H9 (cell line): ENCODE measurements around the gene ACKR1. TPM values are rescaled to one million over a fixed set of nuclear protein-coding genes. Genes with fewer than 3 reads are reported as not detected.
A peak's percentile ranks its signal among the peaks of the same experiment; 100 is the strongest.

Source experiments
- DNase-seq: peaks from one replicate; pipeline ENCODE4 v3.0.0-alpha.2; 2017
- H2AFZ ChIP-seq: one replicate; pipeline ENCODE4 v1.6.1; 2013; ENCODE audit warnings: mild to moderate bottlenecking, low read length, control low read depth, moderate library complexity
- H2AK5ac ChIP-seq: 2 replicates; pipeline ENCODE4 v1.6.1; 2013; ENCODE audit warnings: low read length, control low read depth, mixed read lengths; ENCODE audit not compliant: insufficient read length
- H2BK120ac ChIP-seq: one replicate; pipeline ENCODE4 v1.6.1; 2013; ENCODE audit warnings: low read depth, mild to moderate bottlenecking, low read length, control low read depth, inconsistent platforms; ENCODE audit not compliant: poor library complexity, severe bottlenecking
- H2BK12ac ChIP-seq: 2 replicates; pipeline ENCODE4 v1.6.1; 2013; ENCODE audit warnings: low read length, control low read depth, mixed read lengths, low read depth; ENCODE audit not compliant: insufficient read length
- H2BK15ac ChIP-seq: 2 replicates; pipeline ENCODE4 v1.6.1; 2013; ENCODE audit warnings: low read depth, low read length, control low read depth
- H2BK20ac ChIP-seq: one replicate; pipeline ENCODE4 v1.6.1; 2013; ENCODE audit warnings: low read depth, mild to moderate bottlenecking, low read length, control low read depth, inconsistent platforms; ENCODE audit not compliant: poor library complexity, severe bottlenecking
- H2BK5ac ChIP-seq: 2 replicates; pipeline ENCODE4 v1.6.1; 2013; ENCODE audit warnings: low read length, control low read depth, mixed read lengths; ENCODE audit not compliant: insufficient read length
- H3K14ac ChIP-seq: 2 replicates; pipeline ENCODE4 v1.6.1; 2013; ENCODE audit warnings: low read length, control low read depth; ENCODE audit not compliant: insufficient read depth
- H3K18ac ChIP-seq: 2 replicates; pipeline ENCODE4 v1.6.1; 2013; ENCODE audit warnings: low read depth, mild to moderate bottlenecking, mixed read lengths, low read length, control low read depth; ENCODE audit not compliant: insufficient read length
- H3K23ac ChIP-seq: 2 replicates; pipeline ENCODE4 v1.6.1; 2013; ENCODE audit warnings: low read length, control low read depth, mixed read lengths, low read depth; ENCODE audit not compliant: insufficient read length
- H3K23me2 ChIP-seq: 2 replicates; pipeline ENCODE4 v1.6.1; 2013; ENCODE audit warnings: low read depth, mild to moderate bottlenecking, mixed read lengths, low read length, control low read depth; ENCODE audit not compliant: insufficient read length, poor library complexity, severe bottlenecking
- H3K27ac ChIP-seq: 2 replicates; pipeline ENCODE4 v1.5.1; 2013; ENCODE audit warnings: low read length, control low read depth, mixed read lengths, low read depth; ENCODE audit not compliant: insufficient read length
- H3K27me3 ChIP-seq: 2 replicates; pipeline ENCODE4 v1.6.1; 2013; ENCODE audit warnings: low read length, control low read depth, inconsistent platforms; ENCODE audit not compliant: insufficient read depth
- H3K4ac ChIP-seq: 2 replicates; pipeline ENCODE4 v1.6.1; 2013; ENCODE audit warnings: low read depth, mild to moderate bottlenecking, control low read depth, inconsistent platforms, low read length, moderate library complexity
- H3K4me1 ChIP-seq: 2 replicates; pipeline ENCODE4 v1.6.1; 2013; ENCODE audit warnings: low read length, control low read depth, inconsistent platforms; ENCODE audit not compliant: insufficient read depth
- H3K4me2 ChIP-seq: 2 replicates; pipeline ENCODE4 v1.6.1; 2013; ENCODE audit warnings: low read length, control low read depth, mixed read lengths; ENCODE audit not compliant: insufficient read length, insufficient read depth
- H3K56ac ChIP-seq: 2 replicates; pipeline ENCODE4 v1.6.1; 2013; ENCODE audit warnings: low read depth, mild to moderate bottlenecking, mixed read lengths, low read length, control low read depth; ENCODE audit not compliant: insufficient read length
- H3K79me1 ChIP-seq: 2 replicates; pipeline ENCODE4 v1.6.1; 2013; ENCODE audit warnings: low read depth, mild to moderate bottlenecking, moderate library complexity, low read length, control low read depth, inconsistent platforms; ENCODE audit not compliant: insufficient read depth, poor library complexity, severe bottlenecking
- H3K79me2 ChIP-seq: 2 replicates; pipeline ENCODE4 v1.6.1; 2013; ENCODE audit warnings: low read length, control low read depth, inconsistent platforms; ENCODE audit not compliant: insufficient read depth
- H3K9ac ChIP-seq: 2 replicates; pipeline ENCODE4 v1.6.1; 2013; ENCODE audit warnings: low read length, control low read depth, mixed read lengths; ENCODE audit not compliant: insufficient read length; ENCODE audit errors: extremely low read depth
- H3K9me3 ChIP-seq: one replicate; pipeline ENCODE4 v1.6.1; 2013; ENCODE audit warnings: low read depth, low read length, inconsistent platforms; ENCODE audit not compliant: control insufficient read depth
- H3T11ph ChIP-seq: one replicate; pipeline ENCODE4 v1.6.1; 2013; ENCODE audit warnings: mild to moderate bottlenecking, low read length, control low read depth, inconsistent platforms
- H4K20me1 ChIP-seq: one replicate; pipeline ENCODE4 v1.6.1; 2013; ENCODE audit not compliant: control insufficient read depth, insufficient read length, insufficient read depth
- H4K5ac ChIP-seq: 2 replicates; pipeline ENCODE4 v1.6.1; 2013; ENCODE audit warnings: low read depth, mild to moderate bottlenecking, mixed read lengths, low read length, control low read depth; ENCODE audit not compliant: insufficient read length
- H4K8ac ChIP-seq: replicated peaks from 2 replicates; pipeline ENCODE4 v1.6.1; 2013; ENCODE audit warnings: low read length, control low read depth, mixed read lengths, low read depth; ENCODE audit not compliant: insufficient read length
- H4K91ac ChIP-seq: 2 replicates; pipeline ENCODE4 v1.6.1; 2013; ENCODE audit warnings: low read depth, mild to moderate bottlenecking, moderate library complexity, mixed read lengths, low read length, control low read depth; ENCODE audit not compliant: insufficient read length
- H3K27ac Mint-ChIP-seq, 3 experiments: 2 replicates in 2 of 3; 3 replicates in 1 of 3; pipeline ENCODE4 v1.8.0; 2020 to 2021; ENCODE audit warnings: mixed read lengths in 3 of 3, mild to moderate bottlenecking in 1 of 3, moderate library complexity in 1 of 3
- H3K27me3 Mint-ChIP-seq: 2 replicates; pipeline ENCODE4 v1.8.0; 2021; ENCODE audit warnings: low read depth, mild to moderate bottlenecking, moderate library complexity, mixed read lengths
- H3K36me3 Mint-ChIP-seq, 3 experiments: 2 replicates in 2 of 3; 3 replicates in 1 of 3; pipeline ENCODE4 v1.8.0; 2020 to 2021; ENCODE audit warnings: low read depth in 3 of 3, mixed read lengths in 3 of 3; ENCODE audit not compliant: insufficient read depth in 1 of 3
- H3K4me1 Mint-ChIP-seq, 2 experiments: 2 replicates each; pipeline ENCODE4 v1.8.0; 2020; ENCODE audit warnings: mixed read lengths in 2 of 2
- H3K4me3 Mint-ChIP-seq, 2 experiments: 2 replicates in 1 of 2; 3 replicates in 1 of 2; pipeline ENCODE4 v1.8.0; 2020 to 2021; ENCODE audit warnings: mild to moderate bottlenecking in 2 of 2, mixed read lengths in 2 of 2, moderate library complexity in 1 of 2
- H3K9me3 Mint-ChIP-seq, 2 experiments: 2 replicates in 1 of 2; 3 replicates in 1 of 2; pipeline ENCODE4 v1.8.0; 2020; ENCODE audit warnings: mild to moderate bottlenecking in 2 of 2, mixed read lengths in 2 of 2, moderate library complexity in 1 of 2
- WGBS: extraction: QIAGEN DNeasy Blood & Tissue Kit; methylation state at CpG from one replicate; pipeline ENCODE4 v1.1.7; 2013; ENCODE audit warnings: missing lambda C conversion rate, low lambda C conversion rate, mixed read lengths; ENCODE audit not compliant: insufficient read length; ENCODE audit errors: extremely low coverage; 5-methylcytosine and 5-hydroxymethylcytosine counted together
- total RNA-seq: library from RNA; stranded (reverse); gene quantifications from 2 replicates; pipeline ENCODE4 v1.2.1, GENCODE V29; 2021
- TF ChIP-seq, protein P1 (sequence below): fragments of 200-600 bp; sonication (generic); conservative IDR thresholded peaks from 3 replicates; pipeline ENCODE4 v1.8.0; 2021; ENCODE audit warnings: antibody characterized with exemption, mild to moderate bottlenecking

Gene ACKR1
- total RNA-seq, 1 experiment from 2014 or later: 0.26 TPM

DNA sequence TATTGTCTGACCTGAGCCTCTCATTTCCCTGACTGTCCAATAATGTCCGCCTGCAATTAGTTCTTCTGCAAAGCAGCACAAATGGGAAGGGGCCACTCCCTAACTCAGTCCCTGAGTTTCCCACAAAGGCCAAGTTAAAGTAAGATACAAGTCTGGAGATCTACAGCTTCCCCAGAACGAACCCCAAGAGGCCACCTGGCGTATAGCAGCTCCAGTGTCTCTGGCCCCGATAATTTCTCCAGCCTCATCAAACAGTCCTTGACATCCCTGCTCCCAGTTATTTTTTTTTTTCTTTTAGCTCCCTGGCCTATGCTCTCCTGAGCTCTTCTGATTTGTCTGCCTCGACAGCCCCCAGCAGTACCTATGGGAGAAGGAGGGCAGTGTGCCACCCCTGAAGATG, 8.1 kb upstream of the ACKR1 start:
- Histone ChIP-seq H3K27ac (no peak overlapping the region), H3T11ph (no peak overlapping the region), H2AFZ (no peak overlapping the region), H3K79me1 (no peaks in the 10 kb centered on the region), H2BK120ac (no peak overlapping the region), H3K18ac (no peak overlapping the region), H2BK15ac (no peak overlapping the region), H3K27me3 (no peaks in the 10 kb centered on the region), H4K8ac (no peak overlapping the region), H3K4me1 (no peaks in the 10 kb centered on the region), H4K20me1 (no peaks in the 10 kb centered on the region), H3K4ac (no peak overlapping the region), H2BK20ac (no peak overlapping the region), H3K9ac (no peak overlapping the region), H2AK5ac (no peak overlapping the region), H3K4me2 (no peak overlapping the region), H2BK5ac (no peak overlapping the region), H2BK12ac (no peak overlapping the region), H3K79me2 (no peaks in the 10 kb centered on the region), H3K56ac (no peak overlapping the region), H3K9me3 (no peaks in the 10 kb centered on the region), H4K91ac (no peak overlapping the region), H3K23ac (no peak overlapping the region), H3K14ac (no peak overlapping the region), H3K23me2 (no peaks in the 10 kb centered on the region), H4K5ac (no peak overlapping the region)
- H3K9me3 Mint-ChIP-seq: no peaks in the 10 kb centered on the region
- no CpG with 5 or more reads among the region's 5 CpGs for WGBS
- peaks cover 4 to 12% of the 10 kb centered on the region in 2 experiments for H3K4me1 Mint-ChIP-seq
- TF ChIP-seq, protein P1, sequence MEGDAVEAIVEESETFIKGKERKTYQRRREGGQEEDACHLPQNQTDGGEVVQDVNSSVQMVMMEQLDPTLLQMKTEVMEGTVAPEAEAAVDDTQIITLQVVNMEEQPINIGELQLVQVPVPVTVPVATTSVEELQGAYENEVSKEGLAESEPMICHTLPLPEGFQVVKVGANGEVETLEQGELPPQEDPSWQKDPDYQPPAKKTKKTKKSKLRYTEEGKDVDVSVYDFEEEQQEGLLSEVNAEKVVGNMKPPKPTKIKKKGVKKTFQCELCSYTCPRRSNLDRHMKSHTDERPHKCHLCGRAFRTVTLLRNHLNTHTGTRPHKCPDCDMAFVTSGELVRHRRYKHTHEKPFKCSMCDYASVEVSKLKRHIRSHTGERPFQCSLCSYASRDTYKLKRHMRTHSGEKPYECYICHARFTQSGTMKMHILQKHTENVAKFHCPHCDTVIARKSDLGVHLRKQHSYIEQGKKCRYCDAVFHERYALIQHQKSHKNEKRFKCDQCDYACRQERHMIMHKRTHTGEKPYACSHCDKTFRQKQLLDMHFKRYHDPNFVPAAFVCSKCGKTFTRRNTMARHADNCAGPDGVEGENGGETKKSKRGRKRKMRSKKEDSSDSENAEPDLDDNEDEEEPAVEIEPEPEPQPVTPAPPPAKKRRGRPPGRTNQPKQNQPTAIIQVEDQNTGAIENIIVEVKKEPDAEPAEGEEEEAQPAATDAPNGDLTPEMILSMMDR: peak; percentile 55
- no peak overlapping the region for H3K4me3 Mint-ChIP-seq
- no peaks in the 10 kb centered on the region; a peak in 3 of 7 replicates for H3K36me3 Mint-ChIP-seq
- DNase-seq: no peak
- H3K27me3 Mint-ChIP-seq: no peaks in the 10 kb centered on the region
- H3K27ac Mint-ChIP-seq: no peak overlapping the region
